Colonic mucosa (tissue), 4 donors: Measurements from ENCODE around the gene NUDT14. TPM values are rescaled to one million over a fixed set of nuclear protein-coding genes. Genes with fewer than 3 reads are reported as not detected.

ENCODE experiments used
- DNase-seq: peaks from one replicate; pipeline ENCODE4 v3.0.0-alpha.2; 2020
- H3K27ac ChIP-seq: fragments of 200-600 bp; one replicate; pipeline ENCODE4 v1.8.0; 2021
- H3K27me3 ChIP-seq: fragments of 200-600 bp; one replicate; pipeline ENCODE4 v1.8.0; 2021
- H3K36me3 ChIP-seq: fragments of 200-600 bp; one replicate; pipeline ENCODE4 v1.8.0; 2021
- H3K4me1 ChIP-seq: fragments of 200-600 bp; one replicate; pipeline ENCODE4 v1.8.0; 2021; ENCODE audit warnings: mild to moderate bottlenecking
- H3K4me3 ChIP-seq: fragments of 200-600 bp; one replicate; pipeline ENCODE4 v1.8.0; 2021
- H3K9ac ChIP-seq, 2 donors: one replicate each; pipeline ENCODE4 v1.7.0; 2013; ENCODE audit warnings: control low read depth in 2 of 2, low read depth in 2 of 2, low read length in 2 of 2
- H3K9me3 ChIP-seq: fragments of 200-600 bp; one replicate; pipeline ENCODE4 v1.8.0; 2021
- intact Hi-C: fragments of 100-400 bp; cut with DNase I; formaldehyde crosslinking; loops from one replicate; pipeline ENCODE4 v1.14.1; 2022
- total RNA-seq, 2 donors: library from RNA; stranded (reverse); fragmentation: NEBNext Ultra II Directional in 1 of 2; extraction: Animal tissue kit (Norgen Biotek cat#: 25700) in 1 of 2; gene quantifications; one replicate each; pipeline ENCODE4 v1.2.1, GENCODE V29; 2021
- TF ChIP-seq, protein P1 (sequence below): fragments of 200-600 bp; IDR thresholded peaks from one replicate; pipeline ENCODE4 v1.8.0; 2022; ENCODE audit warnings: antibody characterized with exemption, mild to moderate bottlenecking
- donor health status: healthy.
- donor health status: DM: no; HTN: no; CAD: no.
- donor health status: DM: no; HTN: no; CAD: no.

The NUDT14 gene
- total RNA-seq, 2 donors from 2014 or later: 40.8 to 46.0 TPM

DNA sequence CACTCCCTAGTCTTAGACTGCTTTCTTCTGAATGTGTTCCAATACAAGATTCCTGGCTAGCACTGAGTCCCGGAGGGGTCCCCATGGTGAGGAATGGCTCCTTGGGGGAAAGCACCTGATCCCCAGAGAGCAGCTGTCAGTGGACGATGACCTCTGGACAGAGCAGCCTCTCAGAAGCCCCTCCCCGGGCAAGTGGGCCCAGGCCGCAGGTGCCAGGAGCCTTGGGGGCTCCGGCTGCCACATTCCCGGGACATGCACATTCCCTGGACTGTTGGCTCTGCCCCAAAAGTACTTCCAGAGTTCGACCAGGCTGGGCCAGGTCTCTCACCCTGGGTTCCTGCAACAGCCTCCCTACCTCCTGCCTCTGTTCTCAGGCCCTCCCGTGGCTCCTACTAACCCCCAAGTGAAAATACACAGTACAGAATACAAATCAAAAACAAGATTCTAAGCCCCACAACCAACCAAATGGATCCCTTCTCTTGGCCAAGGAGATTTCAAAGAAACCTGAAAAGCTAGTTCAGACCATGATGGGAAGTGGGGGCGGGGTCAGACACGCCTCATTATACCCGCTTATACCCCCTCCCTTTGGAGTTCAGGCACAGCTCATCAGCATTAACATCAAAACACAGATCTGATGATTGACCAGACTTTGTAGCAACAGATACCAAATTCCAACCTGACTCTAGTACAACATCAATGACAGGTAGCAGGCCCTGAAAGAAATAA, 43.9 kb upstream of the NUDT14 start:
- Histone ChIP-seq H3K36me3 (no peaks in the 10 kb centered on the region), H3K27ac (no peak overlapping the region), H3K9me3 (no peaks in the 10 kb centered on the region), H3K27me3 (no peaks in the 10 kb centered on the region), H3K4me3 (no peak overlapping the region), H3K9ac (no peak overlapping the region), H3K4me1 (no peaks in the 10 kb centered on the region)
- intact Hi-C loops: no loop called here
- no peak for DNase-seq
- TF ChIP-seq, protein P1, sequence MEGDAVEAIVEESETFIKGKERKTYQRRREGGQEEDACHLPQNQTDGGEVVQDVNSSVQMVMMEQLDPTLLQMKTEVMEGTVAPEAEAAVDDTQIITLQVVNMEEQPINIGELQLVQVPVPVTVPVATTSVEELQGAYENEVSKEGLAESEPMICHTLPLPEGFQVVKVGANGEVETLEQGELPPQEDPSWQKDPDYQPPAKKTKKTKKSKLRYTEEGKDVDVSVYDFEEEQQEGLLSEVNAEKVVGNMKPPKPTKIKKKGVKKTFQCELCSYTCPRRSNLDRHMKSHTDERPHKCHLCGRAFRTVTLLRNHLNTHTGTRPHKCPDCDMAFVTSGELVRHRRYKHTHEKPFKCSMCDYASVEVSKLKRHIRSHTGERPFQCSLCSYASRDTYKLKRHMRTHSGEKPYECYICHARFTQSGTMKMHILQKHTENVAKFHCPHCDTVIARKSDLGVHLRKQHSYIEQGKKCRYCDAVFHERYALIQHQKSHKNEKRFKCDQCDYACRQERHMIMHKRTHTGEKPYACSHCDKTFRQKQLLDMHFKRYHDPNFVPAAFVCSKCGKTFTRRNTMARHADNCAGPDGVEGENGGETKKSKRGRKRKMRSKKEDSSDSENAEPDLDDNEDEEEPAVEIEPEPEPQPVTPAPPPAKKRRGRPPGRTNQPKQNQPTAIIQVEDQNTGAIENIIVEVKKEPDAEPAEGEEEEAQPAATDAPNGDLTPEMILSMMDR: no peak

DNA sequence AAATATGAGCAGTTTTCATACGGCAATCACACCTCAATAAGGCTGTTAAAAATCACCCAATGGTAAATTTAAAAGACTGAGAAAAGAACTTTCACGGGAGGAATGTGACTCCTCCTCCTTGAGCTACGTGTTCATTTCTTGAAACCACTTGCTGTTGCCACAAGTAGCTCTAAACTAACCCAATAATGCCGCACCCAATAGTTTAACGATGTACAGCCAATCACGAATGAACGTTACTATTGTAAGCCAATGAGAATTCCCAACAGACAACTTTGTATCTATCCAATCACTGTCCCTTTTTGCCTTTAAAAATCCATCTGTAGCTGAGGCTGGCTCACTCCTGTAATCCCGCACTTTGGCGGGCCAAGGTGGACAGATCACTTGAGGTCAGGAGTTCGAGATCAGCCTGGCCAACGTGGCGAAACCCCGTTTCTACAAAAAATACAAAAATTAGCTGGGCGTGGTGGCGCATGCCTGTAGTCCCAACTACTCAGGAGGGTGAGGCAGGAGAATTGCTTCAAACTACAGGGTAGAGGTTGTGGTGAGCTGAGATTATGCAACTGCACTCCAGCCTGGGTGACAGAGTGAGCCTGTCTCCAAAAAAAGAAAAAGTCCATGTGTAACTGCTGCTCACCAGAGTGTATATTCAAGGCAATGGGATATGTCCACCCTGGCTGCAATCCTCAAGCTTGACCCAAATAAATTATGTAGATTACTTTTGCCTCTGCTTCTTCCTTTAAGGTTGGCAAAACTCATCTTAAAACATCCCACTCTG, 42.8 kb upstream of the NUDT14 start:
- TF ChIP-seq, protein P1: no peak
- Histone ChIP-seq H3K9ac (no peak overlapping the region), H3K4me1 (no peaks in the 10 kb centered on the region), H3K9me3 (no peaks in the 10 kb centered on the region), H3K27ac (no peak overlapping the region), H3K4me3 (no peak overlapping the region), H3K27me3 (no peaks in the 10 kb centered on the region), H3K36me3 (peaks cover 4% of the 10 kb centered on the region)
- intact Hi-C loops: no loop called here
- DNase-seq: no peak

- Histone ChIP-seq H3K36me3 (peaks cover 4% of the 10 kb centered on the region), H3K4me3 (no peak overlapping the region)
- DNase-seq: no peak
These were observed 42.1 kb upstream of the NUDT14 start for GRCh38 chr14:105223260-105223659.

DNA sequence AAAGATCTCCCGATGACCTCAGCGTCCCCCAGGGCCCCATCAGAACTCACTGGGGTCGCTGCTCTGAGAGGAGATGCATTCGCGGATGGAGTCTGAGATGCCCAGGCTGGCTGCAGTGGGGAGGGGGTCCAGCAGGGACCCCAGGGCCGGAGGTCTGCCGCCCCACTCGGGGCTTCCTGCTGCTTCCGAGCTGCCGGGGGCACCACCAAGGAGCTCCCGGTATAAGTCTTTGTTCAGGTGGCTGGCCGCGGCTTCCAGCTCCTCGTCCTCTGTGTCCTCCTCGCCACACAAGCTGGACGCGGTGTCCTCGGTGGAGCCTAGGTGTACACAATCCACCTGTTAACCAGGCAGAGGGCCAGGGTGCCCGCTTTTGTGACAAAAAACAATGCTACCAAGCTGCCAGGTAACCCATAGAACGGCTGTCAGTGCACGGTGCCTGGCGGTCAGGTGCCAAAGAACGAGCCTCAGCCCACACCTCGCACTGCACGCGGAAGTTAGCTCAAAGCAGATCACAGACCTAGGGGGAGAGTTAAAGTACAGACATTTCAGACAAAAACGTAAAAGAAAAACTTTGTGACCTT, 40.6 kb upstream of the NUDT14 start:
- no peak for DNase-seq
- H3K4me1 ChIP-seq: no peaks in the 10 kb centered on the region
- peaks cover 4% of the 10 kb centered on the region for H3K36me3 ChIP-seq
- TF ChIP-seq, protein P1: no peak
- H3K4me3 ChIP-seq: no peak overlapping the region
- no peak overlapping the region for H3K9ac ChIP-seq
- intact Hi-C loops: no loop called here
- H3K27ac ChIP-seq: no peak overlapping the region
- H3K27me3 ChIP-seq: no peaks in the 10 kb centered on the region
- H3K9me3 ChIP-seq: no peaks in the 10 kb centered on the region

More at GRCh38 chr14:105223260-105223659, 42.1 kb upstream of the NUDT14 start:
- intact Hi-C loops: no loop called here
- no peaks in the 10 kb centered on the region for H3K4me1 ChIP-seq
- no peak overlapping the region for H3K9ac ChIP-seq
- no peak overlapping the region for H3K27ac ChIP-seq
- TF ChIP-seq, protein P1: no peak
- no peaks in the 10 kb centered on the region for H3K27me3 ChIP-seq
- no peaks in the 10 kb centered on the region for H3K9me3 ChIP-seq

- Histone ChIP-seq H3K4me3 (no peak overlapping the region), H3K27ac (no peak overlapping the region), H3K9me3 (no peaks in the 10 kb centered on the region), H3K4me1 (no peaks in the 10 kb centered on the region), H3K9ac (no peak overlapping the region), H3K27me3 (no peaks in the 10 kb centered on the region), H3K36me3 (peaks cover 4% of the 10 kb centered on the region)
- TF ChIP-seq, protein P1: no peak
- no peak for DNase-seq
- intact Hi-C loops: no loop called here
These were observed 39.8 kb upstream of the NUDT14 start for GRCh38 chr14:105220699-105221597.
